Esophagus squamous epithelium (tissue), 4 donors: ENCODE measurements around the gene SMYD2.

Experiments
- POLR2A ChIP-seq, 4 donors: fragments of 450-650 bp; IDR thresholded peaks; one replicate each; pipeline ENCODE4 v1.6.1; 2017; ENCODE audit warnings: antibody characterized with exemption in 4 of 4, mild to moderate bottlenecking in 4 of 4, moderate library complexity in 3 of 4
- TF ChIP-seq, protein P1 (sequence below), 6 experiments: fragments of 450-650 bp in 4 of 6; fragments of 200-600 bp in 2 of 6; sonication (generic) in 2 of 6; IDR thresholded peaks; one replicate each; pipeline ENCODE4 v1.5.1; 2016 to 2019; ENCODE audit warnings: antibody characterized with exemption in 6 of 6, mild to moderate bottlenecking in 4 of 6, moderate library complexity in 4 of 6

DNA sequence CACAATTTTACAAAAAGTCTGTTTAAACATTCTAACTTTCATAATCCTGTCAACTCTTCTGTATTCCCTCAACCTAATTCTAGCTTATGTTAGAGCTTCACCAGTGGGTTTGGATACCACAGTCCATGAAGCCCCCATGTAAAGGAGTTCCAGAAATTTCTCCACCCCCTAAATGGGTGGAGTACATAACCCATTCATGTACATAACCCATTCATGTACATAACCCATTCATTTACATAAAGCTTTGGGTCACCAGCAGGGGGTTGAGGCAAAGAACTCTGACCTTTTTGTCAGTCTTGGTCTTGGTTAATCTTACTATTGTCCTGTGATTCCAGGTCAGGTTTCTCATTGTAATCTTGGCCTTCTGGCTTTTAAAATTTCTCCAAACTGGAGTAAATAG is 61.6 kb downstream of the SMYD2 start:
- TF ChIP-seq, protein P1, sequence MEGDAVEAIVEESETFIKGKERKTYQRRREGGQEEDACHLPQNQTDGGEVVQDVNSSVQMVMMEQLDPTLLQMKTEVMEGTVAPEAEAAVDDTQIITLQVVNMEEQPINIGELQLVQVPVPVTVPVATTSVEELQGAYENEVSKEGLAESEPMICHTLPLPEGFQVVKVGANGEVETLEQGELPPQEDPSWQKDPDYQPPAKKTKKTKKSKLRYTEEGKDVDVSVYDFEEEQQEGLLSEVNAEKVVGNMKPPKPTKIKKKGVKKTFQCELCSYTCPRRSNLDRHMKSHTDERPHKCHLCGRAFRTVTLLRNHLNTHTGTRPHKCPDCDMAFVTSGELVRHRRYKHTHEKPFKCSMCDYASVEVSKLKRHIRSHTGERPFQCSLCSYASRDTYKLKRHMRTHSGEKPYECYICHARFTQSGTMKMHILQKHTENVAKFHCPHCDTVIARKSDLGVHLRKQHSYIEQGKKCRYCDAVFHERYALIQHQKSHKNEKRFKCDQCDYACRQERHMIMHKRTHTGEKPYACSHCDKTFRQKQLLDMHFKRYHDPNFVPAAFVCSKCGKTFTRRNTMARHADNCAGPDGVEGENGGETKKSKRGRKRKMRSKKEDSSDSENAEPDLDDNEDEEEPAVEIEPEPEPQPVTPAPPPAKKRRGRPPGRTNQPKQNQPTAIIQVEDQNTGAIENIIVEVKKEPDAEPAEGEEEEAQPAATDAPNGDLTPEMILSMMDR (IDR thresholded peaks at IDR 0.05), result no peak
- no peak for TF ChIP-seq POLR2A (IDR thresholded peaks at IDR 0.05)
